ENCODE measurements around the gene NOM1.

DNA sequence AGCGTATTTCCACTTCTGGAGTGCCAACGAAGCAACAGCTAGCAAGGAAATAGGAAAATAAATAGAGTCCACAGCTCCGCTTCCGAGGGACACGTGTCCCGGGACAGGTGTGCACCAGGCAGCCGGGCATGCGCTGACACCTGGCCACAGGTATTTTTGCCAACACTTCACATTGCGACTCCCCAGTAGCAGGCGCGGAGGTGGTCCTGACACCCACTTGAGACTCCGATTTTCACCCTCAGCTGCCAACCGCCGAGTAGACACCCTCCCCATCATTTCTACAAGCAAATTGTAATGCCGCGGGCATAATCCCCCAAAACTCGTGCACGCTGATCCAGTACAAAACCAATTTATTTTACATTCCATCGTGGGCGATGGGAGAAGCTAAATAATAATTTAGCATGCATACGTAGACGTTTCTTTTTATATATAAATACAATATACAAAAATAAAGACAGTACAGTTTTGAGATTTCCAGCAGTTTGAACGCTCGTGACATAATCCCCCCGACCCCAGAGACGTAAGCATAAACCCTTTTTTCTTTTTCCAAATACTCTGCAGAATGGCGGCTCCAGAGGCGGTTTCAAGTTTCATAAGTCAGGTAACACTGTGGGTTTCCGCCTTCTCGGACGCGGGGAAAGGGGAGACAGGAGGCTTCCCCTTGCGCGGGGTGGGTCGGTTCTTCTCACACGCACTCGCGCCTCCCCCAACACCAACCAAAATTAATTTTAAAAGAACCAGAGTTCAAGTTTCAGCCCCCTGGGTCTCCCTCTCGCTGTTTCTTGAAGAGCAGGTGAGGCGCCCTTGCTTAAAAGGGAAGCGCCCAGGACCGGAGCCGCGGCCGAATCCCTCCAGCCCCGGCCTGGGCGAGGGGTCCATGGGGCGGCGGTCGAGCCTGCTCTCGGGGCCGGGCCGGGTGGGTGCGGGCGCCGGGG, 55.3 kb downstream of the NOM1 start:
- no peak for TF ChIP-seq CTCF (IDR thresholded peaks at IDR 0.05 in 2 of 3, conservative IDR thresholded peaks at IDR 0.05 in 1 of 3; ENCODE audit: borderline replicate concordance in 1 of 3, insufficient read depth in 1 of 3, low read depth in 2 of 3, low read length in 2 of 3)
- no peak for TF ChIP-seq SP1 (IDR thresholded peaks at IDR 0.05; ENCODE audit: low read depth)
- no peak for TF ChIP-seq POLR2A (IDR thresholded peaks at IDR 0.05; ENCODE audit: borderline replicate concordance, extremely low read depth, insufficient read depth, insufficient read length)
- TF ChIP-seq CEBPB (IDR thresholded peaks at IDR 0.05; ENCODE audit: low read depth), result no peak
- no peak for TF ChIP-seq ZFX (IDR thresholded peaks at IDR 0.05)
- no peak for TF ChIP-seq FOSL1 (IDR thresholded peaks at IDR 0.05; ENCODE audit: low read depth)
- no peak for TF ChIP-seq POLR2AphosphoS5 (IDR thresholded peaks at IDR 0.05; ENCODE audit: low read depth, low read length)
- no peak for TF ChIP-seq SIN3A (IDR thresholded peaks at IDR 0.05; ENCODE audit: low read depth)
- TF ChIP-seq EZH2phosphoT487 (IDR thresholded peaks at IDR 0.05; ENCODE audit: borderline replicate concordance), result no peak
- TF ChIP-seq, protein P1, sequence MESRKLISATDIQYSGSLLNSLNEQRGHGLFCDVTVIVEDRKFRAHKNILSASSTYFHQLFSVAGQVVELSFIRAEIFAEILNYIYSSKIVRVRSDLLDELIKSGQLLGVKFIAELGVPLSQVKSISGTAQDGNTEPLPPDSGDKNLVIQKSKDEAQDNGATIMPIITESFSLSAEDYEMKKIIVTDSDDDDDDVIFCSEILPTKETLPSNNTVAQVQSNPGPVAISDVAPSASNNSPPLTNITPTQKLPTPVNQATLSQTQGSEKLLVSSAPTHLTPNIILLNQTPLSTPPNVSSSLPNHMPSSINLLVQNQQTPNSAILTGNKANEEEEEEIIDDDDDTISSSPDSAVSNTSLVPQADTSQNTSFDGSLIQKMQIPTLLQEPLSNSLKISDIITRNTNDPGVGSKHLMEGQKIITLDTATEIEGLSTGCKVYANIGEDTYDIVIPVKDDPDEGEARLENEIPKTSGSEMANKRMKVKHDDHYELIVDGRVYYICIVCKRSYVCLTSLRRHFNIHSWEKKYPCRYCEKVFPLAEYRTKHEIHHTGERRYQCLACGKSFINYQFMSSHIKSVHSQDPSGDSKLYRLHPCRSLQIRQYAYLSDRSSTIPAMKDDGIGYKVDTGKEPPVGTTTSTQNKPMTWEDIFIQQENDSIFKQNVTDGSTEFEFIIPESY (IDR thresholded peaks at IDR 0.05; ENCODE audit: extremely low read depth, insufficient replicate concordance, low read length), result no peak
- TF ChIP-seq EZH2 (IDR thresholded peaks at IDR 0.05), result no peak
- TF ChIP-seq RAD21 (IDR thresholded peaks at IDR 0.05; ENCODE audit: low read depth), result no peak
- TF ChIP-seq REST (IDR thresholded peaks at IDR 0.05; ENCODE audit: low read depth), result no peak

All from HCT116 (cell line).